ENCODE data around the gene LIMCH1. TPM values are rescaled to one million over a fixed set of nuclear protein-coding genes. Genes with fewer than 3 reads are reported as not detected.
A peak's percentile ranks its signal among the peaks of the same experiment; 100 is the strongest.
"Not testable (repeated sequence)": the region's sequence is repeated elsewhere in the genome, so short reads cannot be mapped to it uniquely, and the experiment has no call there.

The LIMCH1 gene
- total RNA-seq, 1 donor from 2014 or later: 53.8 TPM

GRCh38 chr4:41611881-41612871 is 74.2 kb downstream of the LIMCH1 start:
- peak; percentile 69 for DNase-seq

GRCh38 chr4:41613386-41613785 is 75.4 kb downstream of the LIMCH1 start:
- no peak for DNase-seq

GRCh38 chr4:41613821-41614220 is 75.9 kb downstream of the LIMCH1 start:
- DNase-seq: no peak

GRCh38 chr4:41614519-41614918 is 76.6 kb downstream of the LIMCH1 start:
- DNase-seq: no peak

GRCh38 chr4:41619161-41619560 is 81.2 kb downstream of the LIMCH1 start:
- DNase-seq: no peak

- DNase-seq: no peak
Measured at GRCh38 chr4:41620594-41621256, 82.8 kb downstream of the LIMCH1 start.

- no peak for DNase-seq
Measured at GRCh38 chr4:41622787-41623186, 84.8 kb downstream of the LIMCH1 start.

- no peak for DNase-seq
Measured at GRCh38 chr4:41624765-41625164, 86.8 kb downstream of the LIMCH1 start.

GRCh38 chr4:41625531-41625930 is 87.6 kb downstream of the LIMCH1 start:
- no peak for DNase-seq

GRCh38 chr4:41628936-41629335 is 91.0 kb downstream of the LIMCH1 start:
- no peak for DNase-seq

GRCh38 chr4:41631523-41631922 is 93.6 kb downstream of the LIMCH1 start:
- no peak for DNase-seq

GRCh38 chr4:41632481-41633073 is 94.6 kb downstream of the LIMCH1 start:
- no peak for DNase-seq

GRCh38 chr4:41633321-41633720 is 95.4 kb downstream of the LIMCH1 start:
- no peak for DNase-seq

GRCh38 chr4:41635441-41635840 is 97.5 kb downstream of the LIMCH1 start:
- no peak for DNase-seq

- DNase-seq: no peak
Measured at GRCh38 chr4:41638203-41638602, 100.2 kb downstream of the LIMCH1 start.

GRCh38 chr4:41638866-41639265 is 100.9 kb downstream of the LIMCH1 start:
- DNase-seq: no peak

- no peak for DNase-seq
Measured at GRCh38 chr4:41639291-41639690, 101.3 kb downstream of the LIMCH1 start.

GRCh38 chr4:41640906-41641305 is 102.9 kb downstream of the LIMCH1 start:
- DNase-seq: no peak

- not testable (repeated sequence) for DNase-seq
Measured at GRCh38 chr4:41642746-41643145, 104.8 kb downstream of the LIMCH1 start.

- DNase-seq: no peak
Measured at GRCh38 chr4:41643331-41643730, 105.4 kb downstream of the LIMCH1 start.

- DNase-seq: peak; percentile 67
Measured at GRCh38 chr4:41644288-41644914, 106.4 kb downstream of the LIMCH1 start.

- no peak for DNase-seq
Measured at GRCh38 chr4:41644915-41645295, 106.9 kb downstream of the LIMCH1 start.
